Measurements from ENCODE around the gene ARHGAP40.

The ARHGAP40 gene

DNA sequence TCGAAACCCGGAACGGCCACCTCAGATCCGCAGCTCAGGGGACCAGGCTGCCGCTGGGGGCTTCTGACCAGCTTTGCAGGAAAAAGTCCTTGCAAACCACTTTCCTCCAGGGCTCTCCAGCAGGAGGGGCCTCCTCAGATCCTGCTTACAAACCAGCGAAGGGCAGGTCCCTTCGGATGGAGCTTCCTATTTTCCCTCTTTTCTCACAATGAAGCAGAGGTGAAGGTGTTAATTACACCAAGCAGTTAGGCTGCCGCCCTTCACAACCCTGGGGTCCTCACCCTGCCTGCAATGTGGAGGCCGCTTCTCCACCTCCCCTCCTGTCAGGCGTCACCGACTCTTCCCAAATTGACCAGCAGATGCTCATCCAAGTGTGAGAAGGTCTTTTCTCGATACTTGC, 5.7 kb downstream of the ARHGAP40 start:
- no peak overlapping the region for H3K27ac ChIP-seq
- H3K4me2 ChIP-seq (ENCODE audit: low read length): no peak overlapping the region
- no peaks in the 10 kb centered on the region for H3K4me1 ChIP-seq
- no peaks in the 10 kb centered on the region for H3K27me3 ChIP-seq (ENCODE audit: control insufficient read depth, insufficient read depth, low read length)
- no peaks in the 10 kb centered on the region for H3K9me3 ChIP-seq (ENCODE audit: control insufficient read depth, low read length)
- no peak overlapping the region for H3K4me3 ChIP-seq (ENCODE audit: low read depth, low read length)
- H3K9ac ChIP-seq: no peak overlapping the region
- H3K36me3 ChIP-seq (ENCODE audit: control insufficient read depth, insufficient read depth, low read length): no peaks in the 10 kb centered on the region
- H2AFZ ChIP-seq: no peak overlapping the region
- no peaks in the 10 kb centered on the region for H3K79me2 ChIP-seq
- TF ChIP-seq, protein P1, sequence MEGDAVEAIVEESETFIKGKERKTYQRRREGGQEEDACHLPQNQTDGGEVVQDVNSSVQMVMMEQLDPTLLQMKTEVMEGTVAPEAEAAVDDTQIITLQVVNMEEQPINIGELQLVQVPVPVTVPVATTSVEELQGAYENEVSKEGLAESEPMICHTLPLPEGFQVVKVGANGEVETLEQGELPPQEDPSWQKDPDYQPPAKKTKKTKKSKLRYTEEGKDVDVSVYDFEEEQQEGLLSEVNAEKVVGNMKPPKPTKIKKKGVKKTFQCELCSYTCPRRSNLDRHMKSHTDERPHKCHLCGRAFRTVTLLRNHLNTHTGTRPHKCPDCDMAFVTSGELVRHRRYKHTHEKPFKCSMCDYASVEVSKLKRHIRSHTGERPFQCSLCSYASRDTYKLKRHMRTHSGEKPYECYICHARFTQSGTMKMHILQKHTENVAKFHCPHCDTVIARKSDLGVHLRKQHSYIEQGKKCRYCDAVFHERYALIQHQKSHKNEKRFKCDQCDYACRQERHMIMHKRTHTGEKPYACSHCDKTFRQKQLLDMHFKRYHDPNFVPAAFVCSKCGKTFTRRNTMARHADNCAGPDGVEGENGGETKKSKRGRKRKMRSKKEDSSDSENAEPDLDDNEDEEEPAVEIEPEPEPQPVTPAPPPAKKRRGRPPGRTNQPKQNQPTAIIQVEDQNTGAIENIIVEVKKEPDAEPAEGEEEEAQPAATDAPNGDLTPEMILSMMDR (IDR thresholded peaks at IDR 0.05): no peak

DNA sequence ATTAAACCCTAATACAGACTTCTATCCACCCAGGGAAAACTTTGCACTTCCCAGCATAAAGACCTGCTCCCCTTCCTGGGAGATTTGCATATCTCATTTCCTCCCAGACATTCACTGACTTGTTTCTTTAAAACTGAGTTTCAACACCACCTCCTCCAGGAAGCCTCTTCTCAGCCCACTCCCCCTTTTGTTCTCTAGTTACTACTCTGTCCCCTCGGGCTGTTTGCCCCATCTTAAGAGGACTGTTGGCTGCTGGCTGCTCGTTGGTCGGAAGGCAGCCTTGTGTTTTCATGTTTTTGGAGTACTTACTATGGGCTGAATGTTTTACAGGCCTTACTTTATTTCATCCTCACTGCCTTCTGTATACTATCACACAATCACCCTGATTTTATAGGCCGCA, 6.6 kb downstream of the ARHGAP40 start:
- TF ChIP-seq, protein P1 (IDR thresholded peaks at IDR 0.05): no peak
- no peaks in the 10 kb centered on the region for H3K27me3 ChIP-seq (ENCODE audit: control insufficient read depth, insufficient read depth, low read length)
- no peaks in the 10 kb centered on the region for H3K79me2 ChIP-seq
- no peaks in the 10 kb centered on the region for H3K9me3 ChIP-seq (ENCODE audit: control insufficient read depth, low read length)
- H3K4me1 ChIP-seq: no peaks in the 10 kb centered on the region
- no peak overlapping the region for H3K27ac ChIP-seq
- no peak overlapping the region for H2AFZ ChIP-seq
- H3K4me3 ChIP-seq (ENCODE audit: low read depth, low read length): no peak overlapping the region
- H3K36me3 ChIP-seq (ENCODE audit: control insufficient read depth, insufficient read depth, low read length): no peaks in the 10 kb centered on the region
- no peak overlapping the region for H3K4me2 ChIP-seq (ENCODE audit: low read length)
- no peak overlapping the region for H3K9ac ChIP-seq

DNA sequence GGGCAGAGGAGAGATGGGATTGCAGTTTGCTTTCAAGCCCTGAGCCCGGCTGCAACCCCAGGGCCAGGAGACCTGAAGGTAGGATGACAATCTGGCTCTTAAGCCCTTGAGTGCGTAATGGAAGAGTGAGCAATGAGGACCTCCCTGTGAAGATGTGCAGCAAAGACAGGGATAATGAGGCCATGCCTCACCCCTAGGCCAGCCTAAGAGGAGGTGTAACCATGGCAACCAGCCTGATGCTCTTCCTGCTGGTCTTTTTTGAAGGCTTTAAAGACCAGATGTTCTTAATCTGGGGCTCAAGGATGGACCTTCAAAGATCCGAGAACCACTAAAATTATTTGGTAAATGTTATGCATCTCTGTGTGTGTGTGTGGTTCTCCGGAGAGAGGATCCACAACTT, 8.2 kb downstream of the ARHGAP40 start:
- TF ChIP-seq, protein P1 (IDR thresholded peaks at IDR 0.05): no peak
- Histone ChIP-seq H3K4me3 (ENCODE audit: low read depth, low read length) (no peak overlapping the region), H2AFZ (no peak overlapping the region), H3K4me2 (ENCODE audit: low read length) (no peak overlapping the region), H3K27ac (no peak overlapping the region), H3K79me2 (no peaks in the 10 kb centered on the region), H3K27me3 (ENCODE audit: control insufficient read depth, insufficient read depth, low read length) (no peaks in the 10 kb centered on the region), H3K36me3 (ENCODE audit: control insufficient read depth, insufficient read depth, low read length) (no peaks in the 10 kb centered on the region), H3K9me3 (ENCODE audit: control insufficient read depth, low read length) (no peaks in the 10 kb centered on the region), H3K9ac (no peak overlapping the region), H3K4me1 (no peaks in the 10 kb centered on the region)

DNA sequence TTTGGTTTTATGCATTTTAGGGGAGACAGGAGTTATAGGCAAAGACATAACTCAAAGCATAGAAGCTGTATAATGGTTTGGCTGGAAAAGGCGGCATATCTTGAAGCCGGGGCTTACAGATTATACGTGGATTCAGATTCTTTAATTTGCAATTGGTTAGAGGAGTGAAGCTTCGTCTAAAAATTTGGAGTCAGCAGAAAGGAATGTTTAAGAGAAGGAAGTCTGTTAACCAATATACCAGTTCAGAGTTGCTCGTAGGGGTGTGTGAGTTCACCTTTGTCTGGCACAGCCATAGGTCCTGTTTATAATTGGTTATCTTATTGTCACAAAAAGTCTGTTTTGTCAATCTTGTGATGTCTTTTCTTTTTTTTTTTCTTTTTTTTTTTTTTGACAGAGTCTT, 8.9 kb downstream of the ARHGAP40 start:
- H3K27ac ChIP-seq: no peak overlapping the region
- H3K9me3 ChIP-seq (ENCODE audit: control insufficient read depth, low read length): no peaks in the 10 kb centered on the region
- H3K9ac ChIP-seq: no peak overlapping the region
- no peak overlapping the region for H3K4me3 ChIP-seq (ENCODE audit: low read depth, low read length)
- no peaks in the 10 kb centered on the region for H3K36me3 ChIP-seq (ENCODE audit: control insufficient read depth, insufficient read depth, low read length)
- no peak overlapping the region for H2AFZ ChIP-seq
- H3K79me2 ChIP-seq: no peaks in the 10 kb centered on the region
- no peaks in the 10 kb centered on the region for H3K4me1 ChIP-seq
- no peaks in the 10 kb centered on the region for H3K27me3 ChIP-seq (ENCODE audit: control insufficient read depth, insufficient read depth, low read length)
- no peak overlapping the region for H3K4me2 ChIP-seq (ENCODE audit: low read length)
- TF ChIP-seq, protein P1 (IDR thresholded peaks at IDR 0.05): no peak

DNA sequence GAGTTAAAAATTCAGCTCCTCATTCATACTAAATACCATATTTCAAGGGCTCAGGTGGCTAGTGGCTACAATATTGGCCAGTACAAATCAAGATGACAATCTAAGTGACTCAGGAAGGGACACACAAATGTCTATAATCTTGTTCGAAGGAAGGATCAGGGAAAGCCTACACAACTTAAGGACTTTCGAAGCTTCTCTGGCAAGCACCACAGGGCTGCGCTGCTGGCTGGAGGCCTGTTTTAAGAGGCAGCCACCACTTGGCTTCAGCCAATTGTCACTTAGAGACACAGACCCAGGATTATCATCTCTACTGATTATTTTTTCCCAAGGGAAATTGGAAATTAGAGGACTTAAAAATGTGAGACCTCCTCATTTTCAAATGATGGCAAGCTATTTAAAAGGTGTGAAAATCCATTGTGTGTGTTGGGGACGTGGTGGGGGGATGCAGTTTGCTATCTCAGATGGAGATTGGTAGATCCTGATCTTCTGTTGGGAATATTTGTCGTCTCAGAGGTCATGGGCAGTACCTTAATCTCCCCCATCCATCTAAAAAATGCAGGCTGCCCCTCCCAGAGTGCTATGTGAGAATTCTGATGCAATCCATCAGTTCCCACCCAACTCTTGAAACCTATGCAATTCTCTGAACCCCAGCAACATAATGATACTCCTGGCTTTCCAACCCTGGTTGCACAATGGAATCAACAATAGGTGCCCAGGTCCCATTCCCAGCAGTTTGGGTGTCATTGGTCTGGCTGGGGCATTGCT, 11.3 kb downstream of the ARHGAP40 start:
- TF ChIP-seq, protein P1 (IDR thresholded peaks at IDR 0.05): no peak
- H3K79me2 ChIP-seq: no peaks in the 10 kb centered on the region
- no peaks in the 10 kb centered on the region for H3K9me3 ChIP-seq (ENCODE audit: control insufficient read depth, low read length)
- no peak overlapping the region for H3K27ac ChIP-seq
- H2AFZ ChIP-seq: no peak overlapping the region
- no peaks in the 10 kb centered on the region for H3K4me1 ChIP-seq
- no peaks in the 10 kb centered on the region for H3K36me3 ChIP-seq (ENCODE audit: control insufficient read depth, insufficient read depth, low read length)
- no peak overlapping the region for H3K4me3 ChIP-seq (ENCODE audit: low read depth, low read length)
- no peaks in the 10 kb centered on the region for H3K27me3 ChIP-seq (ENCODE audit: control insufficient read depth, insufficient read depth, low read length)
- H3K4me2 ChIP-seq (ENCODE audit: low read length): no peak overlapping the region
- no peak overlapping the region for H3K9ac ChIP-seq
